IMR-90 (cell line): ENCODE measurements around the gene GLS. TPM values are rescaled to one million over a fixed set of nuclear protein-coding genes. Genes with fewer than 3 reads are reported as not detected.
A peak's percentile ranks its signal among the peaks of the same experiment; 100 is the strongest.

Experiments
- ATAC-seq: fragments of 200-7000 bp; cut with Tn5 transposase; 2 replicates; pipeline ENCODE4 v1.9.1; 2020; ENCODE audit warnings: low read depth, mild to moderate bottlenecking, moderate library complexity
- BruUV-seq: library from RNA; stranded (reverse); fragments of 400-500 nt; replicated peaks from 2 replicates; lab custom pipeline; 2021; lab: Mats Ljungman, UMichigan
- CTCF ChIA-PET: fragments of 300-600 bp; formaldehyde crosslinking; extraction: SDS; loops from one replicate; lab custom pipeline; 2021; ENCODE audit warnings: antibody characterized with exemption; lab: Yijun Ruan, JAX
- POLR2A ChIA-PET: fragments of 300-600 bp; sonication (Branson Sonifier 250); formaldehyde crosslinking; loops from one replicate; lab custom pipeline; 2022; ENCODE audit warnings: antibody characterized with exemption; ENCODE audit not compliant: unreplicated experiment; lab: Charles Lee
- DNase-seq: peaks from one replicate; pipeline ENCODE4 v3.0.0; 2013
- H2AFZ ChIP-seq: replicated peaks from 2 replicates; pipeline ENCODE3; 2013; ENCODE audit warnings: low read length, mild to moderate bottlenecking; ENCODE audit not compliant: poor library complexity
- H2AK5ac ChIP-seq: 2 replicates; pipeline ENCODE4 v1.6.1; 2013; ENCODE audit warnings: low read depth, low read length, inconsistent platforms
- H2AK9ac ChIP-seq: replicated peaks from 2 replicates; pipeline ENCODE3; 2013; ENCODE audit warnings: mild to moderate bottlenecking, low read depth, low read length, moderate library complexity; ENCODE audit not compliant: poor library complexity
- H2BK120ac ChIP-seq: 2 replicates; pipeline ENCODE4 v1.6.1; 2013; ENCODE audit warnings: low read depth, low read length, inconsistent platforms
- H2BK15ac ChIP-seq: 3 replicates; pipeline ENCODE4 v1.6.1; 2013; ENCODE audit warnings: low read depth, low read length, inconsistent platforms
- H2BK20ac ChIP-seq: 2 replicates; pipeline ENCODE4 v1.6.1; 2013; ENCODE audit warnings: low read depth, mild to moderate bottlenecking, inconsistent platforms, low read length, moderate library complexity
- H2BK5ac ChIP-seq: 2 replicates; pipeline ENCODE4 v1.6.1; 2013; ENCODE audit warnings: mild to moderate bottlenecking, low read depth, low read length, inconsistent platforms; ENCODE audit not compliant: poor library complexity, severe bottlenecking
- H3K14ac ChIP-seq: replicated peaks from 2 replicates; pipeline ENCODE4 v1.6.1; 2013; ENCODE audit warnings: low read depth, low read length, inconsistent platforms
- H3K18ac ChIP-seq: 2 replicates; pipeline ENCODE4 v1.6.1; 2013; ENCODE audit warnings: low read depth, low read length, control low read depth
- H3K23ac ChIP-seq: 2 replicates; pipeline ENCODE4 v1.6.1; 2013; ENCODE audit warnings: low read depth, low read length, inconsistent platforms
- H3K27ac ChIP-seq: 2 replicates; pipeline ENCODE4 v1.5.1; 2013; ENCODE audit warnings: mild to moderate bottlenecking, control low read depth, low read length; ENCODE audit not compliant: insufficient read depth
- H3K27me3 ChIP-seq: 2 replicates; pipeline ENCODE4 v1.6.1; 2013; ENCODE audit warnings: low read length; ENCODE audit not compliant: control insufficient read depth, insufficient read depth
- H3K36me3 ChIP-seq: 2 replicates; pipeline ENCODE4 v1.6.1; 2013; ENCODE audit warnings: low read length, mixed read lengths; ENCODE audit not compliant: control insufficient read depth, insufficient read depth
- H3K4ac ChIP-seq: 2 replicates; pipeline ENCODE4 v1.6.1; 2013; ENCODE audit warnings: low read depth, low read length, inconsistent platforms
- H3K4me1 ChIP-seq: 2 replicates; pipeline ENCODE4 v1.6.1; 2013; ENCODE audit warnings: low read length, mixed read lengths; ENCODE audit not compliant: control insufficient read depth, insufficient read depth
- H3K4me2 ChIP-seq: 2 replicates; pipeline ENCODE4 v1.6.1; 2013; ENCODE audit warnings: low read depth, mild to moderate bottlenecking, control low read depth, low read length, moderate library complexity
- H3K4me3 ChIP-seq: 2 replicates; pipeline ENCODE4 v1.5.1; 2013; ENCODE audit warnings: low read depth, mild to moderate bottlenecking, control low read depth, low read length, moderate library complexity; ENCODE audit not compliant: insufficient read depth
- H3K56ac ChIP-seq: 2 replicates; pipeline ENCODE4 v1.6.1; 2013; ENCODE audit warnings: low read length, inconsistent platforms; ENCODE audit not compliant: insufficient read depth; ENCODE audit errors: extremely low read depth
- H3K79me1 ChIP-seq, 2 experiments: 2 replicates each; pipeline ENCODE4 v1.6.1; 2013; ENCODE audit warnings: low read length in 2 of 2, inconsistent platforms in 1 of 2, low read depth in 1 of 2
- H3K9ac ChIP-seq: 2 replicates; pipeline ENCODE4 v1.6.1; 2013; ENCODE audit warnings: low read depth, low read length, control low read depth
- H3K9me1 ChIP-seq: 2 replicates; pipeline ENCODE4 v1.6.1; 2013; ENCODE audit warnings: low read length, inconsistent platforms; ENCODE audit not compliant: insufficient read depth
- H3K9me3 ChIP-seq: 2 replicates; pipeline ENCODE4 v1.6.1; 2013; ENCODE audit warnings: low read length; ENCODE audit not compliant: control insufficient read depth, insufficient read depth
- H4K20me1 ChIP-seq: 2 replicates; pipeline ENCODE4 v1.6.1; 2013; ENCODE audit warnings: low read length, inconsistent platforms; ENCODE audit not compliant: insufficient read depth
- H4K5ac ChIP-seq: 2 replicates; pipeline ENCODE4 v1.6.1; 2013; ENCODE audit warnings: mild to moderate bottlenecking, low read depth, low read length, control low read depth
- H4K8ac ChIP-seq, 2 experiments: 2 replicates each; pipeline ENCODE4 v1.6.1; 2013; ENCODE audit warnings: low read depth in 2 of 2, low read length in 2 of 2, control low read depth in 1 of 2, inconsistent platforms in 1 of 2
- H4K91ac ChIP-seq: 2 replicates; pipeline ENCODE4 v1.6.1; 2013; ENCODE audit warnings: low read depth, low read length, inconsistent platforms; ENCODE audit not compliant: insufficient read depth
- CEBPB ChIP-seq: IDR thresholded peaks from 2 replicates; pipeline ENCODE4 v1.6.1; 2012; ENCODE audit warnings: low read depth, low read length, improper control_type of control experiment
- RCOR1 ChIP-seq: IDR thresholded peaks from 2 replicates; pipeline ENCODE4 v1.6.1; 2012; ENCODE audit warnings: mild to moderate bottlenecking, low read length, improper control_type of control experiment; ENCODE audit not compliant: insufficient replicate concordance
- dilution Hi-C: fragments of 300-500 bp; cut with HindIII; formaldehyde crosslinking; loops from one replicate; pipeline ENCODE4 v1.14.3; 2018; ENCODE audit warnings: low sequenced_read_pairs; ENCODE audit not compliant: unreplicated experiment
- in situ Hi-C: fragments of 300-500 bp; cut with MboI; formaldehyde crosslinking; loops from 3 replicates; pipeline ENCODE4 v1.14.3; 2019; ENCODE audit warnings: low sequenced_read_pairs, inconsistent platforms, mixed read lengths
- intact Hi-C: fragments of 100-400 bp; cut with micrococcal nuclease; formaldehyde crosslinking; loops from 2 replicates; pipeline ENCODE4 v1.10.0; 2022
- polyA plus RNA-seq, 3 experiments: library from polyadenylated mRNA; depleted of rRNA; stranded (reverse); fragments of >200 nt; gene quantifications; 2 replicates each; pipeline ENCODE4 v1.2.3, GENCODE V29; 2012; ENCODE audit warnings: low replicate concordance in 1 of 3
- total RNA-seq: library from RNA; depleted of rRNA; stranded (reverse); fragments of >200 nt; gene quantifications from 2 replicates; pipeline ENCODE4 v1.2.3, GENCODE V29; 2012

The GLS gene
- total and polyA plus RNA-seq, 2 of the 4 experiments (the other 2 are of a cell fraction), result 87.5 to 130 TPM

DNA sequence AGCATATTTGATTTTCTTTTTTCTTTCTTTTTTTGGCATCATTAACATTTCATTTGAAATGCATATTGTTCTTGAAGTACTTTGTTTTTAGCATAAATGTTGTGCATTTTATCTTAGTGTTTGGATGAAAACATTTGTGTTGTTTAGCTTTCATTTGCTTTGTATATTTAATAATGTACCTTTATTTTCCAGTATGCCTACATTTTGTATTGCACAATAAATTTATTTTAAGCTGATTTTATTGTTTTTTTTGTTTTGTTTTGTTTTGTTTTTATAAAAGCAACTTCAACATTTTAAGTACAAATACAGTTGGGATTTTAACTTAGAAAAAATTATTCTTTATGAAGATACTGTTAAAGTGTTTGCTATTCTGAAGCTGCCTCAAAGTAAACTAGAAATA lies 54.4 kb downstream of the GLS start:
- H4K5ac ChIP-seq, result no peak overlapping the region
- H3K56ac ChIP-seq, result no peak overlapping the region
- H3K27me3 ChIP-seq, result no peaks in the 10 kb centered on the region
- H3K23ac ChIP-seq, result no peak overlapping the region
- intact Hi-C loops (no loop called here), dilution Hi-C loops (no loop called here), in situ Hi-C loops (no loop called here)
- TF ChIP-seq RCOR1 (no peak), CEBPB (peak; percentile 56)
- H2AK9ac ChIP-seq, result no peak overlapping the region
- H2AK5ac ChIP-seq, result no peak overlapping the region
- H3K4ac ChIP-seq, result no peak overlapping the region
- no peaks in the 10 kb centered on the region for H3K9me3 ChIP-seq
- H3K27ac ChIP-seq, result no peak overlapping the region
- no peak overlapping the region for H4K8ac ChIP-seq
- no peak overlapping the region for H2AFZ ChIP-seq
- no peak overlapping the region for H3K4me2 ChIP-seq
- no peak overlapping the region for H3K4me3 ChIP-seq
- ATAC-seq, result no peak
- H2BK20ac ChIP-seq, result no peak overlapping the region
- BruUV-seq, result no TSS peak
- no peak overlapping the region for H2BK5ac ChIP-seq
- no peak overlapping the region for H3K14ac ChIP-seq
- peaks cover 6% of the 10 kb centered on the region; the same call in 1 of the 2 replicates for H4K20me1 ChIP-seq
- H2BK15ac ChIP-seq, result no peak overlapping the region
- peaks cover 1% of the 10 kb centered on the region; the same call in 1 of the 2 replicates for H3K9me1 ChIP-seq
- ChIA-PET POLR2A (no interaction called here), CTCF (no interaction called here)
- H3K4me1 ChIP-seq, result 0 out of 2 replicates have a peak, but pooled peaks cover under 1% of the 10 kb centered on the region
- no peak overlapping the region for H4K91ac ChIP-seq
- no peak overlapping the region for H3K18ac ChIP-seq
- H3K9ac ChIP-seq, result no peak overlapping the region
- H3K79me1 ChIP-seq, result peaks cover 0 to 4% of the 10 kb centered on the region in 2 experiments; a peak in 2 of 4 replicates
- DNase-seq, result no peak
- H3K36me3 ChIP-seq, result peaks cover 5% of the 10 kb centered on the region
- H2BK120ac ChIP-seq, result no peak overlapping the region
